ENCODE data around the gene C21orf58. TPM values are rescaled to one million over a fixed set of nuclear protein-coding genes. Genes with fewer than 3 reads are reported as not detected.
A peak's percentile ranks its signal among the peaks of the same experiment; 100 is the strongest.

Gene C21orf58
- total RNA-seq, 1 experiment from 2014 or later: 12.7 TPM

DNA sequence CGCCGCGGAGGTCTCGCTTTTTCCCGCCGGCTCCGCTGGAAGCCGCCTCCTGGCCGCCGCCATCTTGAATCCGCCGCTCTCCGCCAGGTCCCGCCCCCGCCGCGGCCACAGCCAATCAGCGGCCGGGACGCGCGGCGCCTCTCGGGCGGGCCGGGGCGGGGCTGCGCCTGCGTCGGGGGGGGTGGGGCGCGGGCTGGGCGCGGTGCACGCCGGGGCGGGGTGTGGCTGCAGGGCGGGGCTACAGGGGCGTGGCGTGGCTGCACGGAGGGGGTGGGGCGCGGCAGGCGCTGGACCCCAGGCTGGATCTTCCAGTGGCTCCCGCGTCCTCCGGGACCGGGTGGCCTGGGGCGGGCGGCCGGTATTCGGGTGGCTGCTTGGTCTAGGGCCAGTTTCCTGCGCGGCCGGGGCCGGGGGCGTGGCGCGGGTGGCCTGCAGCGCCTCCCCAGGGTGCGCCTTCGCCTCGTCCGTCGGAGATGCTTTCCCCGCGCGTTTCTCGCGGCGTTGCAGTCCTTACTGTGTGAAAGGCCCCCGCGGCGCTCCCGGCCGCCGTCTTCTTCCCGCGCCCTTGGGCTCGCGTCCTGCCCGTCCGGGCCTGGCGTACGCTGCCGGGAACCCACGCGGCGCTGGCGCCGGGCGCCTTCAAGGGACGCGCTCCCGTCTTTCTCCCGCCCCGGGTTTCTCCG is 861 bp upstream of the C21orf58 start:
- no peak for DNase-seq (ENCODE audit: low read depth, low spot score)
- ChIA-PET CTCF (interaction anchor here (0.6 kb wide), 3 partner anchors 98 to 355 kb away, joined by 4 to 6 read pairs (median 4); no protein-coding TSS in a partner anchor), POLR2A (no interaction called here)
- in situ Hi-C loops (cut with HindIII; ENCODE audit: low pct_unique_long_range_greater_than_20kb, low sequenced_read_pairs): no loop called here
- Histone ChIP-seq H3K36me3 (ENCODE audit: control insufficient read depth, insufficient read depth, low read length) (no peaks in the 10 kb centered on the region; the same call in 1 of the 2 replicates), H3K9me3 (ENCODE audit: control insufficient read depth, insufficient read depth, low read depth, low read length) (no peaks in the 10 kb centered on the region), H3K4me3 (ENCODE audit: low read depth in 2 of 2, low read length in 2 of 2) (peak overlapping the region; percentile 74 to 82), H3K27ac (ENCODE audit: low read length) (peak overlapping the region; percentile 88), H3K27me3 (ENCODE audit: control insufficient read depth, insufficient read depth, low read length) (no peaks in the 10 kb centered on the region), H3K4me1 (ENCODE audit: control insufficient read depth, insufficient read depth, low read length) (peaks cover 21% of the 10 kb centered on the region)
- intact Hi-C loops (cut with micrococcal nuclease; ENCODE audit: unreplicated experiment): no loop called here
- no TSS peak for BruUV-seq (replicated peaks)
- TF ChIP-seq SIN3A (IDR thresholded peaks at IDR 0.05; ENCODE audit: borderline replicate concordance, insufficient read depth, low read depth, low read length): peak; percentile 78; the same call in 1 of the 2 replicates
- TF ChIP-seq, protein P1, sequence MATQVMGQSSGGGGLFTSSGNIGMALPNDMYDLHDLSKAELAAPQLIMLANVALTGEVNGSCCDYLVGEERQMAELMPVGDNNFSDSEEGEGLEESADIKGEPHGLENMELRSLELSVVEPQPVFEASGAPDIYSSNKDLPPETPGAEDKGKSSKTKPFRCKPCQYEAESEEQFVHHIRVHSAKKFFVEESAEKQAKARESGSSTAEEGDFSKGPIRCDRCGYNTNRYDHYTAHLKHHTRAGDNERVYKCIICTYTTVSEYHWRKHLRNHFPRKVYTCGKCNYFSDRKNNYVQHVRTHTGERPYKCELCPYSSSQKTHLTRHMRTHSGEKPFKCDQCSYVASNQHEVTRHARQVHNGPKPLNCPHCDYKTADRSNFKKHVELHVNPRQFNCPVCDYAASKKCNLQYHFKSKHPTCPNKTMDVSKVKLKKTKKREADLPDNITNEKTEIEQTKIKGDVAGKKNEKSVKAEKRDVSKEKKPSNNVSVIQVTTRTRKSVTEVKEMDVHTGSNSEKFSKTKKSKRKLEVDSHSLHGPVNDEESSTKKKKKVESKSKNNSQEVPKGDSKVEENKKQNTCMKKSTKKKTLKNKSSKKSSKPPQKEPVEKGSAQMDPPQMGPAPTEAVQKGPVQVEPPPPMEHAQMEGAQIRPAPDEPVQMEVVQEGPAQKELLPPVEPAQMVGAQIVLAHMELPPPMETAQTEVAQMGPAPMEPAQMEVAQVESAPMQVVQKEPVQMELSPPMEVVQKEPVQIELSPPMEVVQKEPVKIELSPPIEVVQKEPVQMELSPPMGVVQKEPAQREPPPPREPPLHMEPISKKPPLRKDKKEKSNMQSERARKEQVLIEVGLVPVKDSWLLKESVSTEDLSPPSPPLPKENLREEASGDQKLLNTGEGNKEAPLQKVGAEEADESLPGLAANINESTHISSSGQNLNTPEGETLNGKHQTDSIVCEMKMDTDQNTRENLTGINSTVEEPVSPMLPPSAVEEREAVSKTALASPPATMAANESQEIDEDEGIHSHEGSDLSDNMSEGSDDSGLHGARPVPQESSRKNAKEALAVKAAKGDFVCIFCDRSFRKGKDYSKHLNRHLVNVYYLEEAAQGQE (IDR thresholded peaks at IDR 0.05; ENCODE audit: insufficient read depth in 1 of 2, low read depth in 2 of 2, low read length in 1 of 2): no peak
- peak; percentile 86 for ATAC-seq

DNA sequence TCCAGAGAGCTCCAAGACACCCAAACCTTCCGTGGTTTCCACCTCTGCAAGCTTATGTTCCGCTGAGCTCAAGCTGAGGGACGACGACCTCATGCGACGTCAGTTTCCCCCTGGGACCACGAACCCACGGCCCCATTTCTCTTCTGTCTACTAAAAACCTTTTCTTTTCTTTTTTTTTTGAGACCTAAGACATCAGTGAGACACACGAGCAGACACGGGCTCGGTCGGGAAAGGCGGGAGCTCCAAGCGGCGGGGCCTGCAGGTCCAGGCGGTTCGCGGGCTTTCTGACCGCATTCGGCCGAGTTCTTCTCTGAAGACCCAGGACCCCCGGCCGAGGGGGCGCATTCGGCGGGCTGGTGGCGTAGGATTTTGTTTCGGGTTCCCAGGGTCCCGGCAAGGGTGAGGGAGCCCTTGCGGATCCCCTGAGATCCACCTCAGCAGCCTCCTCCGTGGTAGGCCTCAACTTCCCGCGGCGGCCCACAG is 402 bp downstream of the C21orf58 start:
- peaks cover 24% of the 10 kb centered on the region for H3K4me1 ChIP-seq (ENCODE audit: control insufficient read depth, insufficient read depth, low read length)
- ATAC-seq (no peak), DNase-seq (ENCODE audit: low read depth, low spot score) (no peak)
- peak overlapping the region; percentile 89 for H3K27ac ChIP-seq (ENCODE audit: low read length)
- BruUV-seq (replicated peaks): no TSS peak
- in situ Hi-C loops (cut with HindIII; ENCODE audit: low pct_unique_long_range_greater_than_20kb, low sequenced_read_pairs): no loop called here
- ChIA-PET POLR2A (interaction anchor here (0.6 kb wide), 1 partner anchor 82 kb away, joined by 3 read pairs; no protein-coding TSS in a partner anchor), CTCF (no interaction called here)
- no peaks in the 10 kb centered on the region; the same call in 1 of the 2 replicates for H3K36me3 ChIP-seq (ENCODE audit: control insufficient read depth, insufficient read depth, low read length)
- TF ChIP-seq TCF7L2 (IDR thresholded peaks at IDR 0.05; ENCODE audit: low read depth, low read length) (no peak), SIN3A (IDR thresholded peaks at IDR 0.05; ENCODE audit: borderline replicate concordance, insufficient read depth, low read depth, low read length) (no peak), POLR2AphosphoS5 (IDR thresholded peaks at IDR 0.05; ENCODE audit: low read depth, low read length) (no peak)
- TF ChIP-seq, protein P2, sequence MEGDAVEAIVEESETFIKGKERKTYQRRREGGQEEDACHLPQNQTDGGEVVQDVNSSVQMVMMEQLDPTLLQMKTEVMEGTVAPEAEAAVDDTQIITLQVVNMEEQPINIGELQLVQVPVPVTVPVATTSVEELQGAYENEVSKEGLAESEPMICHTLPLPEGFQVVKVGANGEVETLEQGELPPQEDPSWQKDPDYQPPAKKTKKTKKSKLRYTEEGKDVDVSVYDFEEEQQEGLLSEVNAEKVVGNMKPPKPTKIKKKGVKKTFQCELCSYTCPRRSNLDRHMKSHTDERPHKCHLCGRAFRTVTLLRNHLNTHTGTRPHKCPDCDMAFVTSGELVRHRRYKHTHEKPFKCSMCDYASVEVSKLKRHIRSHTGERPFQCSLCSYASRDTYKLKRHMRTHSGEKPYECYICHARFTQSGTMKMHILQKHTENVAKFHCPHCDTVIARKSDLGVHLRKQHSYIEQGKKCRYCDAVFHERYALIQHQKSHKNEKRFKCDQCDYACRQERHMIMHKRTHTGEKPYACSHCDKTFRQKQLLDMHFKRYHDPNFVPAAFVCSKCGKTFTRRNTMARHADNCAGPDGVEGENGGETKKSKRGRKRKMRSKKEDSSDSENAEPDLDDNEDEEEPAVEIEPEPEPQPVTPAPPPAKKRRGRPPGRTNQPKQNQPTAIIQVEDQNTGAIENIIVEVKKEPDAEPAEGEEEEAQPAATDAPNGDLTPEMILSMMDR (IDR thresholded peaks at IDR 0.05): no peak
- TF ChIP-seq, protein P1 (IDR thresholded peaks at IDR 0.05; ENCODE audit: insufficient read depth in 1 of 2, low read depth in 2 of 2, low read length in 1 of 2): no peak
- H3K4me3 ChIP-seq (ENCODE audit: low read depth in 2 of 2, low read length in 2 of 2): peak overlapping the region; percentile 73 to 82
- intact Hi-C loops (cut with micrococcal nuclease; ENCODE audit: unreplicated experiment): no loop called here
- H3K9me3 ChIP-seq (ENCODE audit: control insufficient read depth, insufficient read depth, low read depth, low read length): no peaks in the 10 kb centered on the region
- H3K27me3 ChIP-seq (ENCODE audit: control insufficient read depth, insufficient read depth, low read length): no peaks in the 10 kb centered on the region

Data from Panc1 (cell line).